ENCODE data around the gene LNP1.

- TF ChIP-seq CTCF (IDR thresholded peaks at IDR 0.05; ENCODE audit: control extremely low read depth in 1 of 3, insufficient read depth in 1 of 3, low read depth in 1 of 3, low read length in 3 of 3): no peak
- no peak for TF ChIP-seq CREB1 (IDR thresholded peaks at IDR 0.05)
- TF ChIP-seq EZH2 (IDR thresholded peaks at IDR 0.05; ENCODE audit: low read depth, low read length, severe bottlenecking): no peak
- no peak for TF ChIP-seq TAF1 (IDR thresholded peaks at IDR 0.05; ENCODE audit: low read depth, low read length)
- TF ChIP-seq RXRA (IDR thresholded peaks at IDR 0.05; ENCODE audit: insufficient read depth, low read depth, low read length): no peak
- TF ChIP-seq EP300 (IDR thresholded peaks at IDR 0.05; ENCODE audit: borderline replicate concordance in 1 of 2, low read depth in 2 of 2, low read length in 2 of 2): no peak
- TF ChIP-seq SP2 (IDR thresholded peaks at IDR 0.05; ENCODE audit: low read length): no peak
- no peak for TF ChIP-seq YY1 (IDR thresholded peaks at IDR 0.05; ENCODE audit: low read depth, low read length)
Observed at GRCh38 chr3:100427699-100428098, 26.4 kb downstream of the LNP1 start.
